HG02970 (cell line): ENCODE results near the gene CCAR1.
"Not testable (repeated sequence)": the region's sequence is repeated elsewhere in the genome, so short reads cannot be mapped to it uniquely, and the experiment has no call there.

Experiments used
- ATAC-seq: cut with Tn5 transposase; IDR thresholded peaks from one replicate; pipeline ENCODE4 v1.9.1; 2021; ENCODE audit warnings: mild to moderate bottlenecking, moderate library complexity, moderate number of reproducible peaks; ENCODE audit not compliant: unreplicated experiment, low FRiP score

CCAR1 gene

GRCh38 chr10:68822626-68823025, 101.6 kb downstream of the CCAR1 start:
- ATAC-seq = not testable (repeated sequence)

- peak; percentile 59 for ATAC-seq
Observed at GRCh38 chr10:68826764-68827591, 105.9 kb downstream of the CCAR1 start, which contains the start of gene STOX1. STOX1 (plus strand) TSS chr10:68827531; CDS start chr10:68827624, 93 bp downstream.

- ATAC-seq = not testable (repeated sequence)
Observed at GRCh38 chr10:68827592-68827959, 106.5 kb downstream of the CCAR1 start.

GRCh38 chr10:68828083-68828601, 107.1 kb downstream of the CCAR1 start:
- not testable (repeated sequence) for ATAC-seq

GRCh38 chr10:68828833-68829232, 107.8 kb downstream of the CCAR1 start:
- ATAC-seq = no peak

GRCh38 chr10:68829521-68829920, 108.5 kb downstream of the CCAR1 start:
- ATAC-seq = no peak

- ATAC-seq = no peak
Observed at GRCh38 chr10:68829952-68830351, 108.9 kb downstream of the CCAR1 start.

GRCh38 chr10:68831961-68832455, 111.0 kb downstream of the CCAR1 start:
- ATAC-seq = no peak

GRCh38 chr10:68832601-68833000, 111.6 kb downstream of the CCAR1 start:
- ATAC-seq = no peak

GRCh38 chr10:68837626-68838322, 116.7 kb downstream of the CCAR1 start:
- ATAC-seq = no peak

- not testable (repeated sequence) for ATAC-seq
Observed at GRCh38 chr10:68840650-68841049, 119.6 kb downstream of the CCAR1 start.
